Vagina (tissue), 2 donors: ENCODE data around the gene IFNA5. TPM values are rescaled to one million over a fixed set of nuclear protein-coding genes. Genes with fewer than 3 reads are reported as not detected.

Experiments
- DNase-seq, 2 donors: peaks; one replicate each; pipeline ENCODE4 v3.0.0-alpha.2; 2017; ENCODE audit errors: extremely low spot score in 2 of 2
- H3K27ac ChIP-seq: fragments of 200-600 bp; sonication (generic); one replicate; pipeline ENCODE4 v1.5.1; 2019
- H3K27me3 ChIP-seq: fragments of 200-600 bp; sonication (generic); one replicate; pipeline ENCODE4 v1.5.1; 2019
- H3K36me3 ChIP-seq, 2 donors: fragments of 200-600 bp; sonication (generic); one replicate each; pipeline ENCODE4 v1.5.1; 2017 to 2019
- H3K4me1 ChIP-seq: fragments of 200-600 bp; sonication (generic); one replicate; pipeline ENCODE4 v1.5.1; 2019
- H3K4me3 ChIP-seq, 2 donors: fragments of 200-600 bp; sonication (generic); 1 replicate in 1 of 2; 2 replicates in 1 of 2; pipeline ENCODE4 v1.5.1; 2016 to 2019
- H3K9me3 ChIP-seq: fragments of 200-600 bp; sonication (generic); one replicate; pipeline ENCODE4 v1.5.1; 2019
- POLR2A ChIP-seq, 2 donors: fragments of 450-650 bp; IDR thresholded peaks; one replicate each; pipeline ENCODE4 v1.6.1; 2017; ENCODE audit warnings: antibody characterized with exemption in 2 of 2, mild to moderate bottlenecking in 2 of 2, moderate library complexity in 2 of 2
- POLR2AphosphoS5 ChIP-seq, 2 donors: sonication (generic); formaldehyde crosslinking; IDR thresholded peaks; one replicate each; pipeline ENCODE4 v1.9.0; 2017; ENCODE audit warnings: antibody characterized with exemption in 2 of 2, mild to moderate bottlenecking in 2 of 2, low read depth in 1 of 2; ENCODE audit not compliant: insufficient read depth in 1 of 2
- intact Hi-C: fragments of 100-400 bp; cut with DNase I; formaldehyde crosslinking; loops from one replicate; pipeline ENCODE4 v1.15.1; 2023
- total RNA-seq: library from RNA; depleted of rRNA; stranded (reverse); fragments of >200 nt; gene quantifications from one replicate; pipeline ENCODE4 v1.2.3, GENCODE V29; 2016
- TF ChIP-seq, protein P1 (sequence below), 3 experiments: fragments of 450-650 bp in 2 of 3; fragments of 200-600 bp in 1 of 3; sonication (generic) in 1 of 3; IDR thresholded peaks; one replicate each; pipeline ENCODE4 v1.5.1; 2017 to 2019; ENCODE audit warnings: antibody characterized with exemption in 3 of 3, mild to moderate bottlenecking in 2 of 3, moderate library complexity in 2 of 3

The IFNA5 gene
- total RNA-seq, 1 donor from 2014 or later: not detected

DNA sequence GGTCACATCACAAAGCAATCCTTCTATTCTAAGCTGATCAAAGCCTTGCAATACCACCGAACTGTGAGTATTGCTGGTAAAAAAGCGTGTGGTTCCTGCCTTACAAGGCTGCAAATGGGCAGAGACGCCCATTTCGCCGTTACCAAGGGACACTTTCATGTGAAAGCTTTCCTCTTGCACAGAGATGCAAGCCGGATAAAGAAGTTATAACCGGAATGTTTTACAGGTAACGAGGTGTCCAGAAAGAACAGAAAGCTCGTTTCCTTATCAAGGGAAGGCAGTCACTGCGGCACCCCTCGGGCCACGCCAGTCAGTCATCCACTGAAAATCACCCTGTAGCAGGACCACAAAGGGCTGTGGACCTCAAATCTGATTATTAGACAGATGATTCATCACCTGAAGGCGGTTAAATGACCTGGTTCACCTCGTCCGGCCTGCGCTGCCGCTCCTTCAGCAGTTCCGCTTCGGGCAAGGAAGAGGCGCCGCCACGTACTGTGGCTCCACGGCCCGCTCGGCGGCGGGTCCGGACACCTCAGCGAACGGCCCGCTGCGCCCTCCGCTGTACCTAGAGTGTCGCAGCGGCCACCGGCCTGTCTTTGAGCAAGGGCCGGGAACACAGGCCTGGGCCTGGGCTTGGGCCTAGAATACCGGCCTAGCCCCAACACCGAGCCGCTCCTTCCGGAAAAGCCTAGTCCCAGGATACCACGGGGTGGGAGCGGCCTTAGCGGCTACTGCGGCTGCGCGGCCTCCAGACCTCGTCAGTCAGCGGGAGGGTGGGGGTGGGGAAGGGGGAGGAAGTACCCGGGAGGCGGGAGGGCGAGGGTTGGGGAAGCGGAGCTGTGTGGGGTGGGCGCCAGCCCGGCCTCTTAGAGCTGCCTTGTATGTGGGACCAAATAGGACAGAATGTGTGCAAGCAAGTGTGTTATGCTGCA is 29.9 kb upstream of the IFNA5 start, which contains the start of gene KLHL9:
Gene KLHL9, minus strand, starts transcription at position 704 of the 932 bp plus-strand sequence. Its CDS starts 545 bp downstream, at position 159.
- Histone ChIP-seq H3K4me3 (peak within 1 kb of the TSS; percentile 84 to 90), H3K27me3 (no peaks in the 10 kb centered on the region), H3K36me3 (no peaks in the 10 kb centered on the region), H3K4me1 (peaks cover 45% of the 10 kb centered on the region), H3K27ac (peak within 1 kb of the TSS; percentile 94), H3K9me3 (no peaks in the 10 kb centered on the region)
- DNase-seq: no peak
- intact Hi-C loops: loop anchor here (10.0 kb wide), 1 partner anchor 470 kb away; the partner anchor contains the start of gene MTAP
- TF ChIP-seq, protein P1, sequence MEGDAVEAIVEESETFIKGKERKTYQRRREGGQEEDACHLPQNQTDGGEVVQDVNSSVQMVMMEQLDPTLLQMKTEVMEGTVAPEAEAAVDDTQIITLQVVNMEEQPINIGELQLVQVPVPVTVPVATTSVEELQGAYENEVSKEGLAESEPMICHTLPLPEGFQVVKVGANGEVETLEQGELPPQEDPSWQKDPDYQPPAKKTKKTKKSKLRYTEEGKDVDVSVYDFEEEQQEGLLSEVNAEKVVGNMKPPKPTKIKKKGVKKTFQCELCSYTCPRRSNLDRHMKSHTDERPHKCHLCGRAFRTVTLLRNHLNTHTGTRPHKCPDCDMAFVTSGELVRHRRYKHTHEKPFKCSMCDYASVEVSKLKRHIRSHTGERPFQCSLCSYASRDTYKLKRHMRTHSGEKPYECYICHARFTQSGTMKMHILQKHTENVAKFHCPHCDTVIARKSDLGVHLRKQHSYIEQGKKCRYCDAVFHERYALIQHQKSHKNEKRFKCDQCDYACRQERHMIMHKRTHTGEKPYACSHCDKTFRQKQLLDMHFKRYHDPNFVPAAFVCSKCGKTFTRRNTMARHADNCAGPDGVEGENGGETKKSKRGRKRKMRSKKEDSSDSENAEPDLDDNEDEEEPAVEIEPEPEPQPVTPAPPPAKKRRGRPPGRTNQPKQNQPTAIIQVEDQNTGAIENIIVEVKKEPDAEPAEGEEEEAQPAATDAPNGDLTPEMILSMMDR (IDR thresholded peaks at IDR 0.05): no peak
- TF ChIP-seq POLR2A (IDR thresholded peaks at IDR 0.05): peak in 1 of 2 donors; percentile 47
- TF ChIP-seq POLR2AphosphoS5 (IDR thresholded peaks at IDR 0.05; ENCODE audit: insufficient read depth in 1 of 2, low read depth in 1 of 2): peak in 1 of 2 donors; percentile 96

DNA sequence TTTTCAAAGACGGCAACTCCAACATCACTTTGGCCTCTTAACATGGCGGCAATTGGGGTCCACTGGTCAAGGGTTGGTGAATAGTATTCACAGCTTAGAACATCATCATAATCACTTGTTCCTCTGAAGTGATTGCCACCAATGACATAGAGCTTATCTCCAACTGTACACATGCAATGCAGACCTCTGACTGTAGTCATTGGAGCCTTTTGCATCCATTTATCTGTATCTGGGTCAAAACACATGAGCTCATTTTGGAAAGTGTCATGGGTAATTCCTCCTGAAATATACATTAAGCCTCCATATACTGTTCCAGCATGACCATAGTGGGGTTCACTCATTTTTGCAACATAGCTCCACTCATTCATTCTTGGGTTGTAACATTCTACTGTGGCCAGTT is 28.1 kb upstream of the IFNA5 start:
- intact Hi-C loops: loop anchor here (10.0 kb wide), 1 partner anchor 472 kb away; the partner anchor contains the start of gene MTAP
- no peak for DNase-seq
- no peaks in the 10 kb centered on the region for H3K27me3 ChIP-seq
- H3K4me3 ChIP-seq: no peak overlapping the region
- peaks cover 47% of the 10 kb centered on the region for H3K4me1 ChIP-seq
- no peaks in the 10 kb centered on the region for H3K9me3 ChIP-seq
- no peak overlapping the region for H3K27ac ChIP-seq
- no peaks in the 10 kb centered on the region for H3K36me3 ChIP-seq
- TF ChIP-seq POLR2A (IDR thresholded peaks at IDR 0.05): no peak
- no peak for TF ChIP-seq POLR2AphosphoS5 (IDR thresholded peaks at IDR 0.05; ENCODE audit: insufficient read depth in 1 of 2, low read depth in 1 of 2)
- TF ChIP-seq, protein P1 (IDR thresholded peaks at IDR 0.05): no peak

DNA sequence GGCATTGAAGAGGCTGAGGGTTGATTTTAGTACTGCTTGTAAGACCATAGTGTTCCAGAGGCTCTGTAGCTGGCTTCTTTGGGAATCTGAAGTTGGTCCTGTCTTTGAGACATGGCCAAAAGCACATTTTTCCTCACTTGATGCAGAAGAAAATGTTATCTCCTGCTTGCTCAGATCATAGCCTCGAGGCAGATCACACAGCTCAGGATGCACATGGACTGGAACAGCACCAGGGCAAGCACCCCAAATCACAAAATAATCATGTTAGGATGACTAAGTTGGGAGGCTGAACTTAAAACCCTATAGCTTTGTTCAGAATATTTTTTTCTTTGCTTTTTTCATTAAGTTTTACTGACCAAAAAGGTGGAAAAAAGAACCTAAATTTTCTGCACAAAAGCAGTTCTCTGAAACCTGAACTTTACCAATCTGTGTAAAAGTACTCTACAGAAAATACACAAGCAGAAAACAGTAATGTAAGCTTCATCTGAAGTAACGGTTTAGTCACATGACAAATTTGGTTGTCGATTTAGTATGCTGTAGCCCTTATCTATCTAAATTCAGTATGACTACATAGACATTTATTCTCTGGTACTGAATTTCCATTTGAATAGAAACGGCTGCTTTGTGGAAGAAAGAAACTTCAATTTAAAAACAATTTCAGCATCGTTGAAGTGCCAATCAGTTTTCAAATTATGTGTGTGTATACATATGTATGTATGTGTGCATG is 26.7 kb upstream of the IFNA5 start:
- no peak for TF ChIP-seq POLR2AphosphoS5 (IDR thresholded peaks at IDR 0.05; ENCODE audit: insufficient read depth in 1 of 2, low read depth in 1 of 2)
- TF ChIP-seq, protein P1 (IDR thresholded peaks at IDR 0.05): no peak
- no peak for TF ChIP-seq POLR2A (IDR thresholded peaks at IDR 0.05)
- Histone ChIP-seq H3K4me1 (peaks cover 53% of the 10 kb centered on the region), H3K36me3 (no peaks in the 10 kb centered on the region), H3K4me3 (peak overlapping the region in 1 of 2 donors; percentile 11), H3K27ac (no peak overlapping the region), H3K9me3 (no peaks in the 10 kb centered on the region), H3K27me3 (no peaks in the 10 kb centered on the region)
- DNase-seq: no peak
- intact Hi-C loops: loop anchor here (10.0 kb wide), 1 partner anchor 473 kb away; the partner anchor contains the start of gene MTAP

DNA sequence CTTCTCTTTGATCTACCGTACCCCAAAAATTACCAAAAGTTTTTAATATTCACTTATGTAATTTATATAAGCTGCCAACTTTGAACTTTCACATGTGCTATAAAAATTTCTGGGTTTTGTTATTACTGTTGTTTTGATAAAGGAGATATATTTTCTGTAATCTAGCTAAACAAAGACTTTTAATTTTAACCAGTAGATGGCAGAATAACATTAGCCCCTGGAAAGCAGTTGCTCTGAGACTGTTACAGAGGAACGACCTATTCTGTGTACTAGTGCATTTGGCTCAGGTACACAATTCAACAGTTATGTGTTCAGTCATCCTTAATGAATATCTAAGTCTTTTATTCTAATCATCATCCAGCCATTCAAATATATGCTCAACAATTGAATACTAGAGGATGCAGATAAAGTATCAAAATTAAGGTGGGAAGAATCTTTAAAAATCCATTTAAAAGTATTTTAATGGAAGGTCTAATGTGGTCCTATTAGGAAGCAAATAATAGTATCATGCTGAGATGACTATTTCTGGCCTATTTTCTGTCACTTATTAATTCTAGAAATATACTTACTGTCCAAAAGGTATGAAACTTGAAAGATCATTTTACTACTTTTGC is 21.5 kb upstream of the IFNA5 start:
- Histone ChIP-seq H3K4me1 (peaks cover 27% of the 10 kb centered on the region), H3K4me3 (no peak overlapping the region), H3K9me3 (no peaks in the 10 kb centered on the region), H3K27ac (no peak overlapping the region), H3K27me3 (no peaks in the 10 kb centered on the region), H3K36me3 (peaks cover 0 to 10% of the 10 kb centered on the region in 2 donors)
- DNase-seq: no peak
- TF ChIP-seq POLR2A (IDR thresholded peaks at IDR 0.05) (no peak), POLR2AphosphoS5 (IDR thresholded peaks at IDR 0.05; ENCODE audit: insufficient read depth in 1 of 2, low read depth in 1 of 2) (peak in 1 of 2 donors; percentile 46)
- TF ChIP-seq, protein P1 (IDR thresholded peaks at IDR 0.05): peak; percentile 37 to 44 (median 42)
- intact Hi-C loops: no loop called here
